Endothelial cell (in vitro differentiated cells): ENCODE measurements around the gene TSC22D1. TPM values are rescaled to one million over a fixed set of nuclear protein-coding genes. Genes with fewer than 3 reads are reported as not detected.
A peak's percentile ranks its signal among the peaks of the same experiment; 100 is the strongest.

Experiments used
- DNase-seq: peaks from one replicate; pipeline ENCODE4 v3.0.0; 2021; ENCODE audit warnings: low spot score
- H3K27ac Mint-ChIP-seq: one replicate; pipeline ENCODE4 v1.8.0; 2021; ENCODE audit warnings: mixed read lengths, inconsistent platforms; ENCODE audit not compliant: unreplicated experiment
- H3K27me3 Mint-ChIP-seq: one replicate; pipeline ENCODE4 v1.8.0; 2021; ENCODE audit warnings: mild to moderate bottlenecking, moderate library complexity, mixed read lengths, inconsistent platforms; ENCODE audit not compliant: unreplicated experiment
- H3K36me3 Mint-ChIP-seq: one replicate; pipeline ENCODE4 v1.8.0; 2021; ENCODE audit warnings: mild to moderate bottlenecking, low read depth, mixed read lengths, inconsistent platforms; ENCODE audit not compliant: unreplicated experiment
- H3K4me1 Mint-ChIP-seq: one replicate; pipeline ENCODE4 v1.8.0; 2021; ENCODE audit warnings: mild to moderate bottlenecking, mixed read lengths, inconsistent platforms; ENCODE audit not compliant: unreplicated experiment
- H3K4me3 Mint-ChIP-seq: one replicate; pipeline ENCODE4 v1.8.0; 2021; ENCODE audit warnings: mild to moderate bottlenecking, mixed read lengths, inconsistent platforms; ENCODE audit not compliant: unreplicated experiment
- H3K9me3 Mint-ChIP-seq: one replicate; pipeline ENCODE4 v1.8.0; 2021; ENCODE audit warnings: mixed read lengths, inconsistent platforms; ENCODE audit not compliant: unreplicated experiment
- CTCF ChIP-seq: fragments of 200-600 bp; sonication (generic); IDR thresholded peaks from one replicate; pipeline ENCODE4 v1.5.0; 2021; ENCODE audit warnings: antibody characterized with exemption; ENCODE audit not compliant: unreplicated experiment
- total RNA-seq: library from RNA; stranded (reverse); fragmentation: NEBNext Ultra II Directional; extraction: Animal tissue kit (Norgen Biotek cat#: 25700); gene quantifications from one replicate; pipeline ENCODE4 v1.2.1, GENCODE V29; 2021; ENCODE audit not compliant: unreplicated experiment

The TSC22D1 gene
- total RNA-seq, 1 donor from 2014 or later, result 73.0 TPM

- Mint-ChIP-seq H3K27me3 (peaks cover 14% of the 10 kb centered on the region), H3K36me3 (no peaks in the 10 kb centered on the region), H3K4me1 (peaks cover 16% of the 10 kb centered on the region), H3K4me3 (no peak overlapping the region), H3K9me3 (no peaks in the 10 kb centered on the region), H3K27ac (no peak overlapping the region)
- no peak for DNase-seq
- no peak for TF ChIP-seq CTCF
Measured at GRCh38 chr13:44414716-44415115, 161.4 kb downstream of the TSC22D1 start.

- H3K27ac Mint-ChIP-seq, result peak overlapping the region; percentile 45
- peak overlapping the region; percentile 40 for H3K4me3 Mint-ChIP-seq
- H3K9me3 Mint-ChIP-seq, result no peaks in the 10 kb centered on the region
- H3K36me3 Mint-ChIP-seq, result no peaks in the 10 kb centered on the region
- H3K4me1 Mint-ChIP-seq, result peaks cover 16% of the 10 kb centered on the region
- H3K27me3 Mint-ChIP-seq, result peaks cover 14% of the 10 kb centered on the region
- TF ChIP-seq CTCF, result no peak
- no peak for DNase-seq
Measured at GRCh38 chr13:44413095-44413494, 163.0 kb downstream of the TSC22D1 start.

- TF ChIP-seq CTCF, result no peak
- H3K9me3 Mint-ChIP-seq, result no peaks in the 10 kb centered on the region
- H3K36me3 Mint-ChIP-seq, result no peaks in the 10 kb centered on the region
- no peak overlapping the region for H3K27ac Mint-ChIP-seq
- no peak for DNase-seq
- no peak overlapping the region for H3K4me3 Mint-ChIP-seq
- peaks cover 13% of the 10 kb centered on the region for H3K27me3 Mint-ChIP-seq
- H3K4me1 Mint-ChIP-seq, result peaks cover 16% of the 10 kb centered on the region
Measured at GRCh38 chr13:44412346-44412935, 163.7 kb downstream of the TSC22D1 start.

GRCh38 chr13:44411841-44412240, 164.3 kb downstream of the TSC22D1 start:
- DNase-seq, result no peak
- Mint-ChIP-seq H3K9me3 (no peaks in the 10 kb centered on the region), H3K4me1 (peaks cover 18% of the 10 kb centered on the region), H3K27me3 (peaks cover 13% of the 10 kb centered on the region), H3K4me3 (no peak overlapping the region), H3K27ac (no peak overlapping the region), H3K36me3 (no peaks in the 10 kb centered on the region)
- TF ChIP-seq CTCF, result no peak

GRCh38 chr13:44410328-44410859, 165.7 kb downstream of the TSC22D1 start:
- DNase-seq, result no peak
- no peak overlapping the region for H3K4me3 Mint-ChIP-seq
- peaks cover 13% of the 10 kb centered on the region for H3K27me3 Mint-ChIP-seq
- TF ChIP-seq CTCF, result no peak
- H3K9me3 Mint-ChIP-seq, result no peaks in the 10 kb centered on the region
- H3K27ac Mint-ChIP-seq, result no peak overlapping the region
- peaks cover 27% of the 10 kb centered on the region for H3K4me1 Mint-ChIP-seq
- H3K36me3 Mint-ChIP-seq, result no peaks in the 10 kb centered on the region
